Natural killer cell (primary cell): ENCODE measurements around the gene AUTS2. TPM values are rescaled to one million over a fixed set of nuclear protein-coding genes. Genes with fewer than 3 reads are reported as not detected.

Experiments
- ATAC-seq, 3 donors: fragments of 150-1000 bp in 2 of 3; fragments of 200-7000 bp in 1 of 3; cut with Tn5 transposase; 1 replicate in 1 of 3; 2 replicates in 2 of 3; pipeline ENCODE4 v1.10.0; 2021; ENCODE audit warnings: mild to moderate bottlenecking in 2 of 3, moderate library complexity in 2 of 3
- DNase-seq, 2 donors: peaks; one replicate each; pipeline versions ENCODE4 v3.0.0 to v3.0.0-alpha.2; 2013 to 2021; ENCODE audit warnings: mixed read lengths in 1 of 2
- H3K27ac ChIP-seq: one replicate; pipeline ENCODE4 v1.5.1; 2013; ENCODE audit warnings: mild to moderate bottlenecking, low read length
- H3K27me3 ChIP-seq: one replicate; pipeline ENCODE4 v1.6.1; 2013; ENCODE audit warnings: low read length; ENCODE audit not compliant: control insufficient read depth, insufficient read depth
- H3K36me3 ChIP-seq: one replicate; pipeline ENCODE4 v1.6.1; 2013; ENCODE audit warnings: low read length; ENCODE audit not compliant: control insufficient read depth, insufficient read depth
- H3K4me1 ChIP-seq: one replicate; pipeline ENCODE4 v1.6.1; 2013; ENCODE audit warnings: low read length; ENCODE audit not compliant: control insufficient read depth, insufficient read depth
- H3K4me3 ChIP-seq: one replicate; pipeline ENCODE4 v1.5.1; 2013; ENCODE audit warnings: low read length
- H3K9me3 ChIP-seq: one replicate; pipeline ENCODE4 v1.6.1; 2013; ENCODE audit warnings: low read length; ENCODE audit not compliant: control insufficient read depth, insufficient read depth
- H3K27ac Mint-ChIP-seq, 2 donors: one replicate each; pipeline ENCODE4 v1.8.0; 2022; ENCODE audit warnings: mild to moderate bottlenecking in 2 of 2, mixed read lengths in 2 of 2, moderate library complexity in 1 of 2
- H3K27me3 Mint-ChIP-seq, 2 donors: one replicate each; pipeline ENCODE4 v1.8.0; 2022; ENCODE audit warnings: low read depth in 2 of 2, mixed read lengths in 2 of 2
- H3K36me3 Mint-ChIP-seq: one replicate; pipeline ENCODE4 v1.8.0; 2022; ENCODE audit warnings: mixed read lengths
- H3K4me1 Mint-ChIP-seq, 2 donors: one replicate each; pipeline ENCODE4 v1.8.0; 2022; ENCODE audit warnings: mixed read lengths in 2 of 2
- H3K4me3 Mint-ChIP-seq: one replicate; pipeline ENCODE4 v1.8.0; 2022; ENCODE audit warnings: mild to moderate bottlenecking, moderate library complexity, mixed read lengths
- H3K9me3 Mint-ChIP-seq, 2 donors: one replicate each; pipeline ENCODE4 v1.8.0; 2022; ENCODE audit warnings: mixed read lengths in 2 of 2
- CTCF ChIP-seq: fragments of 200-600 bp; IDR thresholded peaks from one replicate; pipeline ENCODE4 v1.8.0; 2022; ENCODE audit warnings: antibody characterized with exemption
- WGBS: methylation state at CpG from one replicate; pipeline ENCODE4 v1.1.7; 2013; ENCODE audit warnings: missing lambda C conversion rate; ENCODE audit not compliant: insufficient coverage; 5-methylcytosine and 5-hydroxymethylcytosine counted together
- intact Hi-C: fragments of 100-400 bp; cut with micrococcal nuclease; formaldehyde crosslinking; loops from one replicate; pipeline ENCODE4 v1.14.2; 2022
- total RNA-seq, 4 donors: library from RNA; stranded (reverse); fragments of 120-200 nt in 1 of 4; gene quantifications; one replicate each; pipeline versions ENCODE4 v1.2.3 to v1.2.4, GENCODE V29; 2013 to 2022

Gene AUTS2
- total RNA-seq, 3 donors from 2014 or later (not counting 1 experiment from before 2014, with no cell fraction given): 147 to 197 (median 155) TPM

- Mint-ChIP-seq H3K4me1 (peaks cover 81 to 86% of the 10 kb centered on the region in 2 donors), H3K27ac (peak overlapping the region; percentile 47 to 79), H3K9me3 (no peaks in the 10 kb centered on the region), H3K36me3 (no peaks in the 10 kb centered on the region), H3K4me3 (peak overlapping the region; percentile 8), H3K27me3 (no peaks in the 10 kb centered on the region)
- H3K27ac ChIP-seq: no peak overlapping the region
- DNase-seq: no peak
- no peaks in the 10 kb centered on the region for H3K36me3 ChIP-seq
- no peak for TF ChIP-seq CTCF
- ATAC-seq: no peak
- no peaks in the 10 kb centered on the region for H3K9me3 ChIP-seq
- no peak overlapping the region for H3K4me3 ChIP-seq
- WGBS: 53% methylated on average over 10 of the region's 11 CpGs
- peaks cover 13% of the 10 kb centered on the region for H3K4me1 ChIP-seq
- intact Hi-C loops: no loop called here
- H3K27me3 ChIP-seq: no peaks in the 10 kb centered on the region
Measured at GRCh38 chr7:70736715-70737460, 1138.6 kb downstream of the AUTS2 start.

- no peak for TF ChIP-seq CTCF
- 98% methylated on average over 7 of the region's 8 CpGs for WGBS
- H3K4me3 ChIP-seq: no peak overlapping the region
- no peak for ATAC-seq
- DNase-seq: no peak
- H3K9me3 ChIP-seq: no peaks in the 10 kb centered on the region
- Mint-ChIP-seq H3K4me1 (peaks cover 72 to 83% of the 10 kb centered on the region in 2 donors), H3K27me3 (no peaks in the 10 kb centered on the region), H3K36me3 (no peaks in the 10 kb centered on the region), H3K27ac (peak overlapping the region; percentile 47 to 72), H3K9me3 (no peaks in the 10 kb centered on the region), H3K4me3 (peak overlapping the region; percentile 37)
- H3K27ac ChIP-seq: no peak overlapping the region
- no peaks in the 10 kb centered on the region for H3K27me3 ChIP-seq
- intact Hi-C loops: no loop called here
- peaks cover 9% of the 10 kb centered on the region for H3K4me1 ChIP-seq
- H3K36me3 ChIP-seq: no peaks in the 10 kb centered on the region
Measured at GRCh38 chr7:70738151-70738885, 1140.0 kb downstream of the AUTS2 start.

- 51% methylated on average over 7 of the region's 7 CpGs for WGBS
Measured at GRCh38 chr7:70739646-70740210, 1141.5 kb downstream of the AUTS2 start.

More at GRCh38 chr7:70739646-70740210, 1141.5 kb downstream of the AUTS2 start:
- no peaks in the 10 kb centered on the region for H3K9me3 Mint-ChIP-seq
- no peak overlapping the region for H3K4me3 ChIP-seq
- H3K4me3 Mint-ChIP-seq: peak overlapping the region; percentile 21
- TF ChIP-seq CTCF: no peak
- H3K4me1 ChIP-seq: peaks cover 7% of the 10 kb centered on the region
- no peaks in the 10 kb centered on the region for H3K9me3 ChIP-seq
- ATAC-seq: no peak
- H3K36me3 Mint-ChIP-seq: no peaks in the 10 kb centered on the region
- intact Hi-C loops: no loop called here
- H3K27ac ChIP-seq: no peak overlapping the region
- peaks cover 77 to 86% of the 10 kb centered on the region in 2 donors for H3K4me1 Mint-ChIP-seq
- no peaks in the 10 kb centered on the region for H3K27me3 Mint-ChIP-seq
- H3K27ac Mint-ChIP-seq: peak overlapping the region; percentile 36 to 58
- no peaks in the 10 kb centered on the region for H3K27me3 ChIP-seq
- DNase-seq: no peak
- no peaks in the 10 kb centered on the region for H3K36me3 ChIP-seq
